KMS-11 (cell line): Measurements from ENCODE around the gene MOSPD2.

Experiments
- H2AFZ ChIP-seq: fragments of 200-600 bp; sonication (generic); 2 replicates; pipeline ENCODE4 v1.6.1; 2016; ENCODE audit warnings: antibody characterized with exemption, mixed run types, low read depth
- H3K27ac ChIP-seq: fragments of 200-600 bp; sonication (generic); 2 replicates; pipeline ENCODE4 v1.6.1; 2016; ENCODE audit warnings: mild to moderate bottlenecking, mixed run types
- H3K27me3 ChIP-seq: fragments of 200-600 bp; sonication (generic); 2 replicates; pipeline ENCODE4 v1.6.1; 2017; ENCODE audit warnings: mild to moderate bottlenecking, low read depth, mixed run types, moderate library complexity; ENCODE audit not compliant: insufficient read depth
- H3K36me3 ChIP-seq: fragments of 200-600 bp; sonication (generic); 2 replicates; pipeline ENCODE4 v1.6.1; 2017; ENCODE audit warnings: mild to moderate bottlenecking, mixed run types; ENCODE audit not compliant: insufficient read depth
- H3K4me1 ChIP-seq: fragments of 200-600 bp; sonication (generic); 2 replicates; pipeline ENCODE4 v1.6.1; 2016; ENCODE audit warnings: mild to moderate bottlenecking, low read depth, mixed run types; ENCODE audit not compliant: poor library complexity, severe bottlenecking
- H3K4me2 ChIP-seq: fragments of 200-600 bp; sonication (generic); 2 replicates; pipeline ENCODE4 v1.7.0; 2016; ENCODE audit warnings: mild to moderate bottlenecking, mixed run types
- H3K4me3 ChIP-seq: fragments of 200-600 bp; sonication (generic); IDR thresholded peaks from 2 replicates; pipeline ENCODE4 v1.6.1; 2017; ENCODE audit warnings: low read depth, low read length, mixed read lengths; ENCODE audit not compliant: insufficient read depth
- H3K79me2 ChIP-seq: fragments of 200-600 bp; sonication (generic); 2 replicates; pipeline ENCODE4 v1.6.1; 2016; ENCODE audit warnings: low read depth, mixed run types; ENCODE audit not compliant: insufficient read depth
- H3K9ac ChIP-seq: fragments of 200-600 bp; sonication (generic); 2 replicates; pipeline ENCODE4 v1.6.1; 2016; ENCODE audit warnings: mild to moderate bottlenecking, mixed run types
- H4K20me1 ChIP-seq: fragments of 200-600 bp; sonication (generic); 2 replicates; pipeline ENCODE4 v1.6.1; 2016; ENCODE audit warnings: mild to moderate bottlenecking, mixed run types; ENCODE audit not compliant: insufficient read depth
- TF ChIP-seq, protein P1 (sequence below): fragments of 200-600 bp; sonication (generic); conservative IDR thresholded peaks from 2 replicates; pipeline ENCODE4 v1.6.1; 2017; ENCODE audit warnings: low read depth, mild to moderate bottlenecking, antibody characterized with exemption, low read length, moderate library complexity, mixed read lengths

Gene MOSPD2

DNA sequence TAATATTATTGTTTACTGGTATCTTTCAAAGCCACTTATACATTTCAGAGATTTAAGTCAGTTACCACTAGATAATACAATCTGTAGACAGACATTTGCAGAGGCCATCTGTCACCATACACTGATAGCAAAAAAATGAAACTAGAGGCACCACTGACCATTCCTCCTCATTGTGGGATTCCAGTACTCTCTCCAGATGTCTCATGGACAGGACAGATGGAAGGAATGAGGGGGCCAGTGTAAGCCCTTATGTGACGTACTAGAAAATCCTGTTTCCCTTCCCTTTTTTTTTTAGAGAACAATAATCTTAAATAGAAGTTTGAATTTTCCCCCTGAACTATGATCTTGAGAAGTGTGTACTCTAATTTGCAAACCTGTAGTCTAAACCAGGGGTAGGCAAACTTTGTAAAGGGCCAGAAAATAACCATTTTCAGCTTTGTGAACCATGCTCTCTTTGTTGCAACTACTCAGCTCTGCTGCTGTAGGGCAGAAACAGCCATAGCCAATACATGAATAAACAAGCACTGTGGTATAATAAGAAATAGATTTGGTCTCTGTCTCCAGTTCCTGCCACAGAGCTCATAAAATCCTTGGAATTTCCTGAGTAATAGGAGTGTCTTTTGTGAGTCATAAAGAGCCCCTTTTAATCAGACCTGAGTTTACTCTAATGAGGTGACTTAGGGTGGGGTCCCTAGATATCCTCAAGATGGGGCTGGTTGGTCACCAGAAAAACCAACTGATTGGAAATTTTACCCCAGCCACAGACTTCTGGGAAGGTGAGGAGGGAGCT lies 90.4 kb downstream of the MOSPD2 start:
- Histone ChIP-seq H3K4me1 (no peaks in the 10 kb centered on the region), H3K4me2 (no peak overlapping the region), H3K9ac (no peak overlapping the region), H3K79me2 (no peaks in the 10 kb centered on the region), H3K36me3 (no peaks in the 10 kb centered on the region), H4K20me1 (no peaks in the 10 kb centered on the region), H3K4me3 (no peak overlapping the region), H3K27me3 (no peaks in the 10 kb centered on the region), H2AFZ (no peak overlapping the region), H3K27ac (no peak overlapping the region)
- TF ChIP-seq, protein P1, sequence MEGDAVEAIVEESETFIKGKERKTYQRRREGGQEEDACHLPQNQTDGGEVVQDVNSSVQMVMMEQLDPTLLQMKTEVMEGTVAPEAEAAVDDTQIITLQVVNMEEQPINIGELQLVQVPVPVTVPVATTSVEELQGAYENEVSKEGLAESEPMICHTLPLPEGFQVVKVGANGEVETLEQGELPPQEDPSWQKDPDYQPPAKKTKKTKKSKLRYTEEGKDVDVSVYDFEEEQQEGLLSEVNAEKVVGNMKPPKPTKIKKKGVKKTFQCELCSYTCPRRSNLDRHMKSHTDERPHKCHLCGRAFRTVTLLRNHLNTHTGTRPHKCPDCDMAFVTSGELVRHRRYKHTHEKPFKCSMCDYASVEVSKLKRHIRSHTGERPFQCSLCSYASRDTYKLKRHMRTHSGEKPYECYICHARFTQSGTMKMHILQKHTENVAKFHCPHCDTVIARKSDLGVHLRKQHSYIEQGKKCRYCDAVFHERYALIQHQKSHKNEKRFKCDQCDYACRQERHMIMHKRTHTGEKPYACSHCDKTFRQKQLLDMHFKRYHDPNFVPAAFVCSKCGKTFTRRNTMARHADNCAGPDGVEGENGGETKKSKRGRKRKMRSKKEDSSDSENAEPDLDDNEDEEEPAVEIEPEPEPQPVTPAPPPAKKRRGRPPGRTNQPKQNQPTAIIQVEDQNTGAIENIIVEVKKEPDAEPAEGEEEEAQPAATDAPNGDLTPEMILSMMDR = no peak

DNA sequence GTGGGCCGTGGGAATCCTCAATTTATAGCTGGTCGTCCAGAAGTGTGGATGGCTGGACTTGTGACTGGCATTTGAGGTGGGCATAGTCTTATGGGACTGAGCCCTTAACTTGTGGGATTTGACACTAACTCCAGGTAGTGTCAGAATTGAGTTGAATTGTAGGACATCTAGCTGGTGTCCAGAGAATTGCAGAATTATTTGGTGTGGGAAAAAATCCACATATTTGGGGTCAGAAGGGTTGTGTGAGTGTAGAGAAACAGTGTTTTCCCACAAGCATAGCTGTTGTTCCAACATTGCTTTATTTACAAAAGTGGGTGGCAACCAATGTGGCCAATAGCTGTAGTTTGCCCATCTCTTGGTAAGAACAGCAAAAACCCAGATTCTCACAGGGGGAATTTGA lies 91.3 kb downstream of the MOSPD2 start:
- Histone ChIP-seq H3K27ac (no peak overlapping the region), H3K4me2 (no peak overlapping the region), H2AFZ (no peak overlapping the region), H3K79me2 (no peaks in the 10 kb centered on the region), H4K20me1 (no peaks in the 10 kb centered on the region), H3K36me3 (no peaks in the 10 kb centered on the region), H3K4me3 (no peak overlapping the region), H3K27me3 (no peaks in the 10 kb centered on the region), H3K9ac (no peak overlapping the region), H3K4me1 (no peaks in the 10 kb centered on the region)
- TF ChIP-seq, protein P1 = no peak
